Parathyroid adenoma (tissue), 2 donors: ENCODE results near the gene TUBD1.

Source experiments
- H2AFZ ChIP-seq: fragments of 300-600 bp; sonication (generic); one replicate; pipeline ENCODE4 v1.7.0; 2017; ENCODE audit warnings: antibody characterized with exemption, mild to moderate bottlenecking
- H3K27ac ChIP-seq: fragments of 300-600 bp; sonication (generic); one replicate; pipeline ENCODE4 v1.7.0; 2017
- H3K27me3 ChIP-seq: fragments of 300-600 bp; sonication (generic); one replicate; pipeline ENCODE4 v1.7.0; 2017; ENCODE audit warnings: low read length; ENCODE audit not compliant: control insufficient read depth, insufficient read depth
- H3K36me3 ChIP-seq: fragments of 300-600 bp; sonication (generic); one replicate; pipeline ENCODE4 v1.7.0; 2017; ENCODE audit warnings: low read length; ENCODE audit not compliant: control insufficient read depth, insufficient read depth
- H3K4me1 ChIP-seq: fragments of 300-600 bp; sonication (generic); one replicate; pipeline ENCODE4 v1.7.0; 2017; ENCODE audit warnings: control low read depth
- H3K4me2 ChIP-seq: fragments of 300-600 bp; sonication (generic); one replicate; pipeline ENCODE4 v1.7.0; 2017; ENCODE audit warnings: low read length
- H3K4me3 ChIP-seq: fragments of 300-600 bp; sonication (generic); one replicate; pipeline ENCODE4 v1.7.0; 2017; ENCODE audit warnings: low read depth, low read length
- H3K79me2 ChIP-seq: fragments of 300-600 bp; sonication (generic); one replicate; pipeline ENCODE4 v1.7.0; 2017; ENCODE audit warnings: control low read depth
- H3K9ac ChIP-seq: fragments of 300-600 bp; sonication (generic); one replicate; pipeline ENCODE4 v1.7.0; 2017; ENCODE audit warnings: mild to moderate bottlenecking
- H3K9me3 ChIP-seq: fragments of 300-600 bp; sonication (generic); one replicate; pipeline ENCODE4 v1.7.0; 2017; ENCODE audit warnings: low read length; ENCODE audit not compliant: control insufficient read depth
- TF ChIP-seq, protein P1 (sequence below): fragments of 300-600 bp; sonication (generic); IDR thresholded peaks from one replicate; pipeline ENCODE4 v1.7.0; 2017; ENCODE audit warnings: antibody characterized with exemption, mild to moderate bottlenecking
- donor health status: primary hyperparathyroidism.

TUBD1 gene

DNA sequence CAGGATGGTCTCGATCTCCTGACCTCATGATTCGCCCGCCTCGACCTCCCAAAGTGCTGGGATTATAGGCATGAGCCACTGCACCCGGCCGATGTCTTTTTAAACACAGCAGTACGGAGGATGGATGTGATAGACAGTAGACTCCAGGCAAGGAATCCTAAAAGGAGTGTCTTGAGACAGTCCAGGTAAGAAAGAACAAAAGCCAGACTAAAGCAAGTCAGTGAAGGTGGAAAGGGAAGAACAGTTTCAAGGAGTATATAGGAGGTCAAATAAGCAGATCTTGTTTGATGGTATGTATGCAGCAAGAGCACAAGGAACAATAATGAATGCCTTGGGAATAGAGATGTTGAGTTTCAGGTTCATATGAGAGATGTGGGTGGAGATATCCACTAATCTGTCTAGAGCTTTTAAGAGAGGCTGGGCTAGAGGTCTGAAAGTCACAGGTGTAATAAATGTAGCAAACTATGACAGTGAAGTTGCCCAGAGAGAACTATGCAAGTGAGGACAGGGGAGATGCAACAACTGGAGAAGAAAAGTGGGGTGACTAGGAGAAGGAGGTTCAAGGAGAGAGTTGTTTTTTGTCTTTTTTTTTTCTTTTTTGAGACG is 4.5 kb downstream of the TUBD1 start:
- no peak overlapping the region for H3K27ac ChIP-seq
- no peak overlapping the region for H2AFZ ChIP-seq
- peaks cover 10% of the 10 kb centered on the region for H3K79me2 ChIP-seq
- TF ChIP-seq, protein P1, sequence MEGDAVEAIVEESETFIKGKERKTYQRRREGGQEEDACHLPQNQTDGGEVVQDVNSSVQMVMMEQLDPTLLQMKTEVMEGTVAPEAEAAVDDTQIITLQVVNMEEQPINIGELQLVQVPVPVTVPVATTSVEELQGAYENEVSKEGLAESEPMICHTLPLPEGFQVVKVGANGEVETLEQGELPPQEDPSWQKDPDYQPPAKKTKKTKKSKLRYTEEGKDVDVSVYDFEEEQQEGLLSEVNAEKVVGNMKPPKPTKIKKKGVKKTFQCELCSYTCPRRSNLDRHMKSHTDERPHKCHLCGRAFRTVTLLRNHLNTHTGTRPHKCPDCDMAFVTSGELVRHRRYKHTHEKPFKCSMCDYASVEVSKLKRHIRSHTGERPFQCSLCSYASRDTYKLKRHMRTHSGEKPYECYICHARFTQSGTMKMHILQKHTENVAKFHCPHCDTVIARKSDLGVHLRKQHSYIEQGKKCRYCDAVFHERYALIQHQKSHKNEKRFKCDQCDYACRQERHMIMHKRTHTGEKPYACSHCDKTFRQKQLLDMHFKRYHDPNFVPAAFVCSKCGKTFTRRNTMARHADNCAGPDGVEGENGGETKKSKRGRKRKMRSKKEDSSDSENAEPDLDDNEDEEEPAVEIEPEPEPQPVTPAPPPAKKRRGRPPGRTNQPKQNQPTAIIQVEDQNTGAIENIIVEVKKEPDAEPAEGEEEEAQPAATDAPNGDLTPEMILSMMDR = no peak
- no peaks in the 10 kb centered on the region for H3K4me1 ChIP-seq
- H3K4me2 ChIP-seq = no peak overlapping the region
- no peaks in the 10 kb centered on the region for H3K9me3 ChIP-seq
- H3K9ac ChIP-seq = no peak overlapping the region
- no peaks in the 10 kb centered on the region for H3K36me3 ChIP-seq
- H3K4me3 ChIP-seq = no peak overlapping the region
- no peaks in the 10 kb centered on the region for H3K27me3 ChIP-seq

DNA sequence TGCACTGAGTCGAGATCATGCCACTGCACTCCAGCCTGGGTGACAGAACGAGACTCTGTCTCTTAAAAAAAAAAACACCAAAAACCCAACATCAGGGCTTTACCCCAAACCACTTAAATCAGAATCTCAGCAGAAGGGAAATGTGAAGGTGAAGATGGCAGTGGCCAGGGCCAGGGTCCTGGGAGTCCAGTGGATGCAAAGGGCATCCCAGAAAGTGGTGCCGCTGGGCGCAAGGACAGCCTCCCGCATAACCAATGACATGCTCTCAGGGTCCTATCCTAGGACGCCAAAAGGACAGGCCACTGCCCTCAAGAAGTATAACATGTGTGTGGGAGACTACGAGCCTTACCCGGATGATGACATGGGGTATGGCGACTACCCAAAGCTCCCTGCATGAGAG is 7.9 kb downstream of the TUBD1 start:
- Histone ChIP-seq H2AFZ (no peak overlapping the region), H3K27ac (no peak overlapping the region), H3K4me2 (no peak overlapping the region), H3K9ac (no peak overlapping the region), H3K4me1 (no peaks in the 10 kb centered on the region), H3K79me2 (peaks cover 6% of the 10 kb centered on the region), H3K4me3 (no peak overlapping the region), H3K9me3 (no peaks in the 10 kb centered on the region), H3K27me3 (no peaks in the 10 kb centered on the region), H3K36me3 (no peaks in the 10 kb centered on the region)
- TF ChIP-seq, protein P1 = no peak

DNA sequence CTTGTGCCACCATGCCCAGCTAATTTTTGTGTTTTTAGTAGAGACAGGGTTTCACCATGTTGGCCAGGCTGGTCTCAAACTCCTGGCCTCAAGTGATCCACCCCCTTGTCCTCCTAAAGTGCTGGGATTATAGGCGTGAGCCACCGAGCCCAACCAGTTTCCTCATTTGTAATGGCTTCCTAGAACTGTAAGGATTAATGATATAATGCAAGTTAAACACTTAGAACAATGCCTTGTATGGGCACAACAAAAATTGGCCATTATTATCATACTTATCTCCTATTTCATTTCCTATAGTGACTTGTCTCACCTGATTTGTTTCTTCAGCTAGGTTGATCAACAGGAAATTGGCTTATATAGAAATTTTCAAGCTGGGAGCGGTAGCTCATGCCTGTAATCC is 14.1 kb downstream of the TUBD1 start:
- H3K4me1 ChIP-seq = no peaks in the 10 kb centered on the region
- no peaks in the 10 kb centered on the region for H3K36me3 ChIP-seq
- no peak overlapping the region for H3K4me2 ChIP-seq

DNA sequence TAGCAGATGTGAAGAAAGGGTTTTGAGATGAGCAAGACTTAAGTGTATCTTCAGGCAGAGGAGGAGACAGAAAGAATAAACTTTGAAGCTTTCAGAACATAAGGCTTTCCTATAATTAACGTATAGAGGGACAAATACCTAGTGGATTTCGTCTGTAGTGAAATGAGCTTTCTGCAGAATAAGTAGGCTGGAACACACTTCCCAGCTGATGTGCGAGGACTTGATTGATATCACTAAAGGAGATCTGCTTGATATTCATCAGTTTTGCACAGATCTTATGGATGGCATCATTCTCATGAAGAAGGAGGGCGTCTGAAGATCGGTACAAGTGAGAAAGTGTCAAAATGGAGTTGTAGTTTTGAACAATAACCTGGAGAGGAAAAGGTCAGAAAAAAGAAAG is 14.8 kb downstream of the TUBD1 start:
- Histone ChIP-seq H3K27me3 (no peaks in the 10 kb centered on the region), H2AFZ (no peak overlapping the region), H3K9me3 (no peaks in the 10 kb centered on the region), H3K79me2 (no peaks in the 10 kb centered on the region), H3K4me2 (no peak overlapping the region), H3K36me3 (no peaks in the 10 kb centered on the region), H3K4me3 (no peak overlapping the region), H3K9ac (no peak overlapping the region), H3K4me1 (no peaks in the 10 kb centered on the region), H3K27ac (no peak overlapping the region)
- TF ChIP-seq, protein P1 = no peak

More for the DNA sequence above, 14.1 kb downstream of the TUBD1 start:
- H3K9me3 ChIP-seq = no peaks in the 10 kb centered on the region
- no peak overlapping the region for H2AFZ ChIP-seq
- H3K27ac ChIP-seq = no peak overlapping the region
- TF ChIP-seq, protein P1 = no peak
- H3K9ac ChIP-seq = no peak overlapping the region
- peaks cover 2% of the 10 kb centered on the region for H3K79me2 ChIP-seq
- no peak overlapping the region for H3K4me3 ChIP-seq
- no peaks in the 10 kb centered on the region for H3K27me3 ChIP-seq

DNA sequence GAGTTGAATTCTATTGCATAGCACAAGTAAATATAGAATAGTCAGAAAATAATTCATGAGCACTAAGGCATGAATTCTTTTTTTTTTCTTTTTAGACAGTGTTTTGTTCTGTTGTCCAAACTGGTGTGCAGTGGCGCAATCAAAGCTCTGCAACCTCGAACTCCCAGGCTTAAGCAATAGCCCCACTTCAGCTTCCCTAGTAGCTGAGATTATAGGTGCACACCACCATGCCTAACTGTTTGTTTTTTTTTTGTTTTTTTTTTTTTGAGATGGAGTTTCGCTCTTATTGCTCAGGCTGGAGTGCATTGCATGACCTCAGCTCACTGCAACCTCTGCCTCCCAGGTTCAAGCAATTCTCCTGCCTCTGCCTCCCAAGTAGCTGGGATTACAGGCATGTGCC is 16.6 kb downstream of the TUBD1 start:
- H3K36me3 ChIP-seq = no peaks in the 10 kb centered on the region
- no peak overlapping the region for H3K4me2 ChIP-seq

More for the DNA sequence above, 16.6 kb downstream of the TUBD1 start:
- Histone ChIP-seq H3K4me3 (no peak overlapping the region), H3K27me3 (no peaks in the 10 kb centered on the region), H3K79me2 (no peaks in the 10 kb centered on the region), H3K9ac (no peak overlapping the region), H2AFZ (no peak overlapping the region), H3K9me3 (no peaks in the 10 kb centered on the region), H3K27ac (no peak overlapping the region), H3K4me1 (peaks cover 2% of the 10 kb centered on the region)
- TF ChIP-seq, protein P1 = no peak
